SK-N-MC (cell line): Measurements from ENCODE around the gene MPP4.

Source experiments
- EZH2 ChIP-seq: fragments of 200-600 bp; sonication (generic); IDR thresholded peaks from one replicate; pipeline ENCODE4 v1.6.1; 2017; ENCODE audit warnings: antibody characterized with exemption
- FOXP2 ChIP-seq: optimal IDR thresholded peaks from 2 replicates; pipeline ENCODE3; 2011; ENCODE audit warnings: mild to moderate bottlenecking, moderate library complexity; ENCODE audit not compliant: insufficient read depth; ENCODE audit errors: extremely low read length, control extremely low read depth
- POLR2AphosphoS5 ChIP-seq: IDR thresholded peaks from 2 replicates; pipeline ENCODE4 v1.6.1; 2012; ENCODE audit warnings: mild to moderate bottlenecking, low read depth, low read length, borderline replicate concordance

GRCh38 chr2:201699416-201699815 is 972 bp upstream of the MPP4 start:
- TF ChIP-seq EZH2, result no peak
- TF ChIP-seq POLR2AphosphoS5, result no peak
- TF ChIP-seq FOXP2, result no peak
